ENCODE results near the gene ATAD3A.
"Not testable (repeated sequence)": the region's sequence is repeated elsewhere in the genome, so short reads cannot be mapped to it uniquely, and the experiment has no call there.

Gene ATAD3A

DNA sequence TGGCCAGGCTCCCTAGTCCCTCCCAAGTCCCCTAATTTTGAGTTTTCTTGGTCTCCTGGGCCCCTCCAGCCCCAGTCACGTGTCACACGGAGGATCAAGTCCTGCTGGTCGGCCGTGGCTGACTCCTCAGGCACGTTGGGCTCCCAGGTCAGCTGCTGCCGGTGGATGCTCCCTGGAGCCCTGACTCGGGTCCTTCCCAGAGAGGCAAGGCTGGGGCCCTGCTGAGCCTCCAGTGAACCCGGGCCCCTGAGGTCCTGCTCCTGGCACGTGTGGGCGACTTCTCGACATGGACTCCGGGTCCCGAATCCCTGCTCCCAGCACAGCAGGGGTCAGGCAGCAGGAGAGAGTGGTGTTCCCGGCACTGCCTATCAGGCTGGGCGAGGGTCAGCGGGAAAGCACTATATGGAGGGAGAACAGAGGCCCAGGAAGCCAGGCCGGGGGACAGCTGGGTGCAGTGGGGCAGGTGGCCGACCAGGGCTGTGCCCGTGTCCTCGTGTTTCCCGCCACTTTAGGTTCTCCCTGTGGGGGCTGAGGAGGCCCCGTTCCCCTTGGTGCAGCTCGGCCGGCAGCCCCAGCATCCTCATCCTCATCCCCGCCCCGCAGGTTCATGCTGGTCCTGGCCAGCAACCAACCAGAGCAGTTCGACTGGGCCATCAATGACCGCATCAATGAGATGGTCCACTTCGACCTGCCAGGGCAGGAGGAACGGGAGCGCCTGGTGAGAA is 15.3 kb downstream of the ATAD3A start:
- no peak overlapping the region for H3K4me3 ChIP-seq (ENCODE audit: insufficient read length, low read depth)
- TF ChIP-seq YY1 (IDR thresholded peaks at IDR 0.05; ENCODE audit: insufficient read depth, insufficient read length), result no peak

DNA sequence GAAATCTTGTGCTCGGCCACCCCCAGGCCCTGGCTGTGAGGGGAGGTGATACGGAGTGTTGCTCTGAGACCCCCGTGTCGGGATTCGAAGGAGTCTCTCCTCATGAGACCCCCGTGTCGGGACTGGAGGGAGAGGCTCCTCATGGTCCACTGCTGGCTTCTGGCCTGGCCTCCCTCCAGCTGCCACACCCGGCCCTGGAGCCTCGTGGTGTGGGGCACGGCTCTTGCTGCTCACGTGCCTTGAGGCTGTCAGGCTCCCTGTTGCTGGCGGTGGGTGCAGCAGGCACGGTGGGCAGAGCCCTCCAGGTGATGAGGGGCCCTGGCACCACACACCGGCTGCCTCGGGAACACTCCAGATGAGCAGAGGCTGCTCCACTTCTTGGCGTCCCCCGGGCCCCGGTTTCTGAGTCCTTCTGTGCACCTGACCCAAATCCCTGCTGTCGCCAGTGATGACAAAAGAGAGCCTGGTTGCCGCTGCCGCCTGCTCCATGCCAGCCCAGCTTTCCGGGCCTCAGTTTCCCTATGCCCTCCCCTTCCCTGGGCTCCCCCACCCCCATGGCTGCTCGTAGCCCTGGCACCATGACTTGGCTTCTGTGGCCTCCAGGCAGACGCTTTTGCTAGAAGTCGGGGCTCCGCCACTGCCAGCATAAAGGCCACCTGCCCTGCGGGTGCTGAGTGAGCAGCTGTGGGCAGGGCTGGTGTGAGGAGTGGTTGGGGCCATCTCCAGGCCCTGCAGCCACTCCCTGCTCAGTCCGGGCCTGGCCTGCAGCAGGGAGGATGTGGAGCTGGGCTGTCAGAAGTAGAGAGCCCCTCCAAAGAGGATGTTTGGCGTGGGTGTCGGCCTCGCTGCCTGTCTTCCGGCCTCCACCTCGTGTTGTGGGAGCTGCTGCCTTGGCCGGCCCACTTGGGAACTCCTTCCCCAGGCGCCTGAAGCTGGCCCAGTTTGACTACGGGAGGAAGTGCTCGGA is 16.6 kb downstream of the ATAD3A start:
- Histone ChIP-seq H3K9ac (ENCODE audit: insufficient read length, low read depth) (no peak overlapping the region), H3K9me3 (ENCODE audit: insufficient read depth, low read length) (peaks cover 11% of the 10 kb centered on the region; the same call in 1 of the 2 replicates), H3K36me3 (ENCODE audit: insufficient read depth, insufficient read length, low read length) (peaks cover 48% of the 10 kb centered on the region), H3K27me3 (ENCODE audit: insufficient read depth, insufficient read length) (no peaks in the 10 kb centered on the region), H3K4me1 (ENCODE audit: insufficient read depth, insufficient read length) (no peaks in the 10 kb centered on the region), H3K4me3 (ENCODE audit: insufficient read length, low read depth) (no peak overlapping the region)
- TF ChIP-seq YY1 (IDR thresholded peaks at IDR 0.05; ENCODE audit: insufficient read depth, insufficient read length) (no peak), SUZ12 (IDR thresholded peaks at IDR 0.05; ENCODE audit: extremely low read depth, insufficient read depth, insufficient read length) (no peak), ZNF274 (IDR thresholded peaks at IDR 0.05; ENCODE audit: low read depth, low read length) (no peak)
- no peak for DNase-seq (ENCODE audit: low read depth, low spot score)

More for the DNA sequence above, 15.3 kb downstream of the ATAD3A start:
- H3K4me1 ChIP-seq (ENCODE audit: insufficient read depth, insufficient read length), result no peaks in the 10 kb centered on the region
- H3K27me3 ChIP-seq (ENCODE audit: insufficient read depth, insufficient read length), result no peaks in the 10 kb centered on the region
- H3K9ac ChIP-seq (ENCODE audit: insufficient read length, low read depth), result no peak overlapping the region
- DNase-seq (ENCODE audit: low read depth, low spot score), result no peak
- peaks cover 50% of the 10 kb centered on the region for H3K36me3 ChIP-seq (ENCODE audit: insufficient read depth, insufficient read length, low read length)
- H3K9me3 ChIP-seq (ENCODE audit: insufficient read depth, low read length), result peaks cover 11% of the 10 kb centered on the region; the same call in 1 of the 2 replicates

DNA sequence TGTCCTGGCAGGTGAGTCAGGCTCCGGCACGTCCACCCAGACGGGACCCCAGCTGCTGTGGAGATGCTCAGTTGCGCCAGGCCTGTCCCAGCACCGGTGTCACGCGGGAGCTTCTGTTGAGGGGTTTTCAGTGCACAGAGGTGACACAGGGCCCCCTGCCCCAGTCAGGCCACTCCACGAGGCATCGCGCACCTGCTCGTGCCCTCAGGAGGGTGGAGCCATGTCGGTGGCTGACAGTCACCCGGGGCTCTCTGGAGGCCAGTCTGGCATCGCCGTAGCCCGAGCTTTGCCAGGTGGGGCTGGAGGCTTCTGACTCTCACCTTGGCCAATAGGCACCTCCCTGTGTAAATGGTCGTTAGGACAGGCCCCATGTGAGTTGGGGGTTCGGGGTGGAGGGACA is 17.4 kb downstream of the ATAD3A start:
- H3K9me3 ChIP-seq (ENCODE audit: insufficient read depth, low read length), result peaks cover 11% of the 10 kb centered on the region; the same call in 1 of the 2 replicates
- H3K27me3 ChIP-seq (ENCODE audit: insufficient read depth, insufficient read length), result no peaks in the 10 kb centered on the region
- no peak for DNase-seq (ENCODE audit: low read depth, low spot score)
- no peak for TF ChIP-seq SUZ12 (IDR thresholded peaks at IDR 0.05; ENCODE audit: extremely low read depth, insufficient read depth, insufficient read length)
- TF ChIP-seq ZNF274 (IDR thresholded peaks at IDR 0.05; ENCODE audit: low read depth, low read length), result no peak
- no peak for TF ChIP-seq YY1 (IDR thresholded peaks at IDR 0.05; ENCODE audit: insufficient read depth, insufficient read length)
- no peak overlapping the region for H3K9ac ChIP-seq (ENCODE audit: insufficient read length, low read depth)
- peaks cover 46% of the 10 kb centered on the region for H3K36me3 ChIP-seq (ENCODE audit: insufficient read depth, insufficient read length, low read length)
- no peaks in the 10 kb centered on the region for H3K4me1 ChIP-seq (ENCODE audit: insufficient read depth, insufficient read length)
- H3K4me3 ChIP-seq (ENCODE audit: insufficient read length, low read depth), result no peak overlapping the region

DNA sequence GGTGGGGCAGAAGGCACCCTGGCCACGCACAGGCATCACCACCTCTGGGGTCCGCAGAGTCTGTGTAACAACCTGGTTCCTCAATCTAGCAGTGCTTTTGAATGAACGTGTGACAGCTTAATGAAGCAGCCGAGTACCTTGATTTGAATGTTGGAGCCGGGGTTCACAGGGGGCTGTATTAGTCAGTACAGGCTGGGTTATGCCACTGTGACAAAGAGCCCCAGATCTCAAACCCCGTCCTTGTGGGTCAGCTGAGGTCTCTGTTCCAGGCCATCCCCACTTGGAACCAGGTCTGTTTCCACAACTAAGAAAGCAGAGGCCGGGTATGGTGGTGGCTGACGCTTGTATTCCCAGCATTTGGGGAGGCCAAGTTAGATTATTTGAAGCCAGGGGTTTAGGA is 18.0 kb downstream of the ATAD3A start:
- H3K9ac ChIP-seq (ENCODE audit: insufficient read length, low read depth), result no peak overlapping the region

DNA sequence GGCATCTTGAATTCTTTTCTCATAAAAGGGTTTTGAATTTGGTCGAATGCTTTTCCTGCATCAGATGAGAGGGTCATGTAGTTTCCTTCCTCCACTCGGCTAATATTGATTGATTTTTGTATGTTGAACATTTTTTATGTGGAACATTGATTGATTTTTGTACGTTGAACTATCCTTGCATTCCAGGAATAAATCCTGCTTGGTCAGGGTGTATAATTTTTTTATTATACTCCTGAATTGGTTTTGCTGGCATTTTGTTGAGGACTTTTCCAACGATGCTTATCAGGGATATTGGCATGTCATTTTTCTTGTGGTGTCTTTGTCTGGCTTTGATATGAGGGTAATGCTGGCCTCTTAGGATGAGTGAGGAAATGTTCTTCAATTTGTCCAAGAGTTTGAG is 20.0 kb downstream of the ATAD3A start:
- H3K4me3 ChIP-seq (ENCODE audit: insufficient read length, low read depth), result no peak overlapping the region
- TF ChIP-seq YY1 (IDR thresholded peaks at IDR 0.05; ENCODE audit: insufficient read depth, insufficient read length) (no peak), ZNF274 (IDR thresholded peaks at IDR 0.05; ENCODE audit: low read depth, low read length) (no peak), SUZ12 (IDR thresholded peaks at IDR 0.05; ENCODE audit: extremely low read depth, insufficient read depth, insufficient read length) (no peak)
- H3K9me3 ChIP-seq (ENCODE audit: insufficient read depth, low read length), result peaks cover 11% of the 10 kb centered on the region; the same call in 1 of the 2 replicates
- no peak overlapping the region for H3K9ac ChIP-seq (ENCODE audit: insufficient read length, low read depth)
- no peaks in the 10 kb centered on the region for H3K27me3 ChIP-seq (ENCODE audit: insufficient read depth, insufficient read length)
- H3K4me1 ChIP-seq (ENCODE audit: insufficient read depth, insufficient read length), result peaks cover 2% of the 10 kb centered on the region
- no peak for DNase-seq (ENCODE audit: low read depth, low spot score)
- peaks cover 36% of the 10 kb centered on the region for H3K36me3 ChIP-seq (ENCODE audit: insufficient read depth, insufficient read length, low read length)

More for the DNA sequence above, 18.0 kb downstream of the ATAD3A start:
- DNase-seq (ENCODE audit: low read depth, low spot score), result no peak
- Histone ChIP-seq H3K4me3 (ENCODE audit: insufficient read length, low read depth) (no peak overlapping the region), H3K27me3 (ENCODE audit: insufficient read depth, insufficient read length) (no peaks in the 10 kb centered on the region), H3K4me1 (ENCODE audit: insufficient read depth, insufficient read length) (no peaks in the 10 kb centered on the region), H3K9me3 (ENCODE audit: insufficient read depth, low read length) (peaks cover 11% of the 10 kb centered on the region; the same call in 1 of the 2 replicates), H3K36me3 (ENCODE audit: insufficient read depth, insufficient read length, low read length) (peaks cover 44% of the 10 kb centered on the region)
- TF ChIP-seq ZNF274 (IDR thresholded peaks at IDR 0.05; ENCODE audit: low read depth, low read length) (no peak), YY1 (IDR thresholded peaks at IDR 0.05; ENCODE audit: insufficient read depth, insufficient read length) (no peak), SUZ12 (IDR thresholded peaks at IDR 0.05; ENCODE audit: extremely low read depth, insufficient read depth, insufficient read length) (no peak)

DNA sequence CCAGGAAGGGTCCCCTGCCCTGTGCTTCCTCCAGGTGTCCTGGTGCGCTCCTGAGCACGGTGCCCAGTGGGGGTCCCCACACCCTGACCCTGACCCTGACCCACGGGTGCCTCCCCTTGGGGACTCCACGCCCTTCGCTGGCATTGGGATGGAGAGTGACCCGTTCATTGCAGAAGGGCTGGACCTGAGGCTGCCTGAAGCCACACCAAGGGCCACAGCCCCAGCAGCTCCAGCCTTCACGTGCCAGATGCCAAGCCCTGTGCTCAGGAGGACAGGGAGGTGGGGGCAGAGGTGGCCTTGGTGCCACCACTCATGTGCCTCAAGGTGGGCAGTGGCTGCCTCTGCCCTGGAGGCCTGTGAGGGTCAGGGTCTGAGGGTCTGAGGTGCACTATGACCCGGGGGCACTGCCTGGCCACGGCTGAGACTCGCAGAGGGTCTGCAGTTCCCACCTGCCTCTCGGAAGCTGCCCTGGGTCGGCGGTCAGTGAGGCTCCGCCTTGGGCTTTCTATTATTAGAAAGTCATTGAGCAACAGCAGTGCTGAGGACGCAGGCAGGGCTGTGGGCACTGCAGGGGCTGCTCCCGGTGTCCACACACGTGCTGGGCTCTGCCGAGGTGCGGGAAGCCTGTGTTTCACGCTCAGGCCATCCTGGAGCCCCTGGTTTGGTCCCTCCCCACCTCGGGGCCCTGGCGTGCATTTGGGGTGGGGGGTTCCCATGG is 21.4 kb downstream of the ATAD3A start:
- not testable (repeated sequence) for H3K27me3 ChIP-seq (ENCODE audit: insufficient read depth, insufficient read length); DNase-seq (ENCODE audit: low read depth, low spot score); H3K4me3 ChIP-seq (ENCODE audit: insufficient read length, low read depth); H3K9ac ChIP-seq (ENCODE audit: insufficient read length, low read depth); H3K4me1 ChIP-seq (ENCODE audit: insufficient read depth, insufficient read length)
- H3K36me3 ChIP-seq (ENCODE audit: insufficient read depth, insufficient read length, low read length), result peaks cover 37% of the 10 kb centered on the region
- peaks cover 11% of the 10 kb centered on the region; the same call in 1 of the 2 replicates for H3K9me3 ChIP-seq (ENCODE audit: insufficient read depth, low read length)

DNA sequence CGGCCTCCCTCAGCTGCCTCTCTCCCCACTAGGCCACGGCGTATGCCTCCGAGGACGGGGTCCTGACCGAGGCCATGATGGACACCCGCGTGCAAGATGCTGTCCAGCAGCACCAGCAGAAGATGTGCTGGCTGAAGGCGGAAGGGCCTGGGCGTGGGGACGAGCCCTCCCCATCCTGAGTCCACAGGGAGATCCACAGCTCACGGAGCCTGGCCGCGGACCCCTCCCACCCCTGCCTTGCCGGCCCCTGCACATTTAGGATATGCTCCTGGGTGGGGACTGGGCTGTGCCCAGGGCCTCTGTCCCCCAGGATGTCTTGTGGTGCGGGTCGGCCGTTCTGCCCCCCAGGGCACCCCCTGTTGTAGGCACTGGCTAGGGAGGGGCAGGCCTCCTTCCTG is 21.9 kb downstream of the ATAD3A start:
- not testable (repeated sequence) for H3K4me3 ChIP-seq (ENCODE audit: insufficient read length, low read depth); H3K4me1 ChIP-seq (ENCODE audit: insufficient read depth, insufficient read length); H3K27me3 ChIP-seq (ENCODE audit: insufficient read depth, insufficient read length); DNase-seq (ENCODE audit: low read depth, low spot score); H3K9ac ChIP-seq (ENCODE audit: insufficient read length, low read depth)
- Histone ChIP-seq H3K9me3 (ENCODE audit: insufficient read depth, low read length) (peaks cover 11% of the 10 kb centered on the region; the same call in 1 of the 2 replicates), H3K36me3 (ENCODE audit: insufficient read depth, insufficient read length, low read length) (peaks cover 36% of the 10 kb centered on the region)

All from NT2/D1 (cell line).